ENCODE results near the gene GPC1.

- no peak for TF ChIP-seq CTCF (IDR thresholded peaks at IDR 0.05 in 4 of 5, conservative IDR thresholded peaks at IDR 0.05 in 1 of 5)
- TF ChIP-seq POLR2A (IDR thresholded peaks at IDR 0.05): no peak
Measured at GRCh38 chr2:240435948-240436682, 652 bp downstream of the GPC1 start.
